BLaER1 treated with 17β-estradiol and CSF1 and Interleukin-3, amounts not matched to agents 10 nM and 100 nM (cell line): ENCODE data around the gene COPS2.

Experiments used
- H3K27ac ChIP-seq, 11 experiments: shearing (Covaris generic); formaldehyde crosslinking; 2 replicates each; pipeline ENCODE4 v1.8.1; 2022
- H3K27me3 ChIP-seq, 11 experiments: shearing (Covaris generic); formaldehyde crosslinking; 2 replicates each; pipeline ENCODE4 v1.8.1; 2022
- H3K36me3 ChIP-seq, 11 experiments: shearing (Covaris generic); formaldehyde crosslinking; 2 replicates each; pipeline ENCODE4 v1.8.1; 2022
- H3K4me1 ChIP-seq, 10 experiments: shearing (Covaris generic); formaldehyde crosslinking; 2 replicates each; pipeline ENCODE4 v1.8.1; 2022
- H3K4me2 ChIP-seq, 11 experiments: shearing (Covaris generic); formaldehyde crosslinking; 2 replicates each; pipeline ENCODE4 v1.8.1; 2022
- H3K4me3 ChIP-seq, 10 experiments: shearing (Covaris generic); formaldehyde crosslinking; 2 replicates each; pipeline ENCODE4 v1.8.1; 2022
- H3K9ac ChIP-seq, 11 experiments: shearing (Covaris generic); formaldehyde crosslinking; 2 replicates each; pipeline ENCODE4 v1.8.1; 2022
- H3K9me3 ChIP-seq, 11 experiments: shearing (Covaris generic); formaldehyde crosslinking; replicated peaks in 1 of 11; 2 replicates each; pipeline ENCODE4 v1.8.1; 2022
- H4K20me1 ChIP-seq, 11 experiments: shearing (Covaris generic); formaldehyde crosslinking; 2 replicates each; pipeline ENCODE4 v1.8.1; 2022
- Cebpa-rat ChIP-seq, 11 experiments: shearing (Covaris generic); IDR thresholded peaks; 2 replicates each; pipeline ENCODE4 v1.8.1; 2022

The COPS2 gene

GRCh38 chr15:49152552-49153312, 2.7 kb downstream of the COPS2 start:
- no peak for TF ChIP-seq Cebpa-rat (IDR thresholded peaks at IDR 0.05)
- Histone ChIP-seq H3K36me3 (peaks cover 0 to 42% (median 24%) of the 10 kb centered on the region in 11 experiments; a peak in 15 of 22 replicates), H3K27me3 (no peaks in the 10 kb centered on the region), H3K4me3 (no peak overlapping the region; a peak in 1 of 20 replicates), H3K9ac (no peak overlapping the region), H3K4me1 (peaks cover 13 to 71% (median 41%) of the 10 kb centered on the region in 10 experiments), H3K27ac (no peak overlapping the region), H4K20me1 (peaks cover 53 to 76% (median 68%) of the 10 kb centered on the region in 11 experiments; a peak in 21 of 22 replicates), H3K9me3 (no peaks in the 10 kb centered on the region), H3K4me2 (peak overlapping the region; percentile 29 to 86 (median 81); a peak in 13 of 22 replicates)

- no peak overlapping the region for H3K4me2 ChIP-seq
- peaks cover 62 to 85% (median 77%) of the 10 kb centered on the region in 11 experiments; a peak in 21 of 22 replicates for H4K20me1 ChIP-seq
- H3K27ac ChIP-seq, result no peak overlapping the region
- no peak for TF ChIP-seq Cebpa-rat (IDR thresholded peaks at IDR 0.05)
- H3K4me1 ChIP-seq, result peaks cover 19 to 71% (median 41%) of the 10 kb centered on the region in 10 experiments
- H3K36me3 ChIP-seq, result peaks cover 0 to 42% (median 24%) of the 10 kb centered on the region in 11 experiments; a peak in 15 of 22 replicates
- no peaks in the 10 kb centered on the region for H3K27me3 ChIP-seq
- H3K4me3 ChIP-seq, result no peak overlapping the region
- H3K9me3 ChIP-seq, result no peaks in the 10 kb centered on the region
- H3K9ac ChIP-seq, result no peak overlapping the region
Measured at GRCh38 chr15:49151831-49152230, 3.6 kb downstream of the COPS2 start.

- Histone ChIP-seq H3K27me3 (no peaks in the 10 kb centered on the region), H3K9me3 (no peaks in the 10 kb centered on the region), H3K27ac (peak overlapping the region in 1 of 11 experiments; percentile 28; a peak in 1 of 22 replicates), H3K9ac (no peak overlapping the region), H3K4me3 (no peak overlapping the region), H4K20me1 (peaks cover 82 to 100% (median 95%) of the 10 kb centered on the region in 11 experiments; a peak in 21 of 22 replicates), H3K36me3 (peaks cover 14 to 57% (median 37%) of the 10 kb centered on the region in 11 experiments; a peak in 21 of 22 replicates), H3K4me2 (peak overlapping the region in 8 of 11 experiments; percentile 7 to 39 (median 30); a peak in 7 of 22 replicates), H3K4me1 (peaks cover 17 to 69% (median 34%) of the 10 kb centered on the region in 10 experiments)
- no peak for TF ChIP-seq Cebpa-rat (IDR thresholded peaks at IDR 0.05)
Measured at GRCh38 chr15:49148727-49149126, 6.7 kb downstream of the COPS2 start.

- TF ChIP-seq Cebpa-rat (IDR thresholded peaks at IDR 0.05), result no peak
- Histone ChIP-seq H4K20me1 (peaks cover 78 to 100% (median 95%) of the 10 kb centered on the region in 11 experiments; a peak in 21 of 22 replicates), H3K27me3 (no peaks in the 10 kb centered on the region), H3K4me1 (peaks cover 12 to 65% (median 29%) of the 10 kb centered on the region in 10 experiments), H3K9ac (no peak overlapping the region), H3K4me2 (peak overlapping the region in 8 of 11 experiments; percentile 7 to 39 (median 30); a peak in 8 of 22 replicates), H3K4me3 (no peak overlapping the region), H3K9me3 (no peaks in the 10 kb centered on the region), H3K36me3 (peaks cover 18 to 57% (median 41%) of the 10 kb centered on the region in 11 experiments), H3K27ac (peak overlapping the region in 1 of 11 experiments; percentile 28; a peak in 1 of 22 replicates)
Measured at GRCh38 chr15:49148298-49148697, 7.1 kb downstream of the COPS2 start.

GRCh38 chr15:49145651-49146609, 9.5 kb downstream of the COPS2 start:
- Histone ChIP-seq H4K20me1 (peaks cover 69 to 100% (median 91%) of the 10 kb centered on the region in 11 experiments; a peak in 21 of 22 replicates), H3K36me3 (peaks cover 42 to 64% (median 58%) of the 10 kb centered on the region in 11 experiments), H3K27me3 (no peaks in the 10 kb centered on the region), H3K4me3 (no peak overlapping the region), H3K4me1 (peaks cover 10 to 47% (median 24%) of the 10 kb centered on the region in 10 experiments), H3K4me2 (0 out of 22 replicates have a peak overlapping the region, but pooled peaks of 1 of the 11 experiments have one; percentile 39), H3K9me3 (no peaks in the 10 kb centered on the region), H3K9ac (no peak overlapping the region), H3K27ac (no peak overlapping the region)
- TF ChIP-seq Cebpa-rat (IDR thresholded peaks at IDR 0.05), result no peak

- H3K9ac ChIP-seq, result no peak overlapping the region
- H3K4me1 ChIP-seq, result peaks cover 15 to 24% (median 19%) of the 10 kb centered on the region in 10 experiments
- H3K27me3 ChIP-seq, result no peaks in the 10 kb centered on the region
- H3K36me3 ChIP-seq, result peaks cover 90 to 100% (median 100%) of the 10 kb centered on the region in 11 experiments
- peaks cover 12 to 65% (median 32%) of the 10 kb centered on the region in 11 experiments; a peak in 20 of 22 replicates for H4K20me1 ChIP-seq
- H3K4me2 ChIP-seq, result no peak overlapping the region
- TF ChIP-seq Cebpa-rat (IDR thresholded peaks at IDR 0.05), result no peak
- H3K9me3 ChIP-seq, result no peaks in the 10 kb centered on the region
- H3K4me3 ChIP-seq, result no peak overlapping the region
- no peak overlapping the region for H3K27ac ChIP-seq
Measured at GRCh38 chr15:49137861-49138260, 17.5 kb downstream of the COPS2 start.

- H3K9ac ChIP-seq, result no peak overlapping the region
- H3K36me3 ChIP-seq, result peaks cover 90 to 100% (median 100%) of the 10 kb centered on the region in 11 experiments
- H3K4me2 ChIP-seq, result peak overlapping the region in 9 of 11 experiments; percentile 2 to 70 (median 47); a peak in 13 of 22 replicates
Measured at GRCh38 chr15:49135911-49136310, 19.5 kb downstream of the COPS2 start.

GRCh38 chr15:49135342-49135857, 20.0 kb downstream of the COPS2 start:
- Histone ChIP-seq H3K36me3 (peaks cover 90 to 100% (median 99%) of the 10 kb centered on the region in 11 experiments), H3K9me3 (no peaks in the 10 kb centered on the region), H3K27ac (peak overlapping the region in 3 of 11 experiments; percentile 5 to 40 (median 7); a peak in 3 of 22 replicates), H3K4me3 (no peak overlapping the region), H3K27me3 (no peaks in the 10 kb centered on the region), H3K4me2 (peak overlapping the region; percentile 2 to 70 (median 47); a peak in 19 of 22 replicates), H3K9ac (peak overlapping the region in 3 of 11 experiments; percentile 15 to 28 (median 23); a peak in 1 of 22 replicates), H3K4me1 (peaks cover 15 to 24% (median 19%) of the 10 kb centered on the region in 10 experiments), H4K20me1 (peaks cover 0 to 41% (median 19%) of the 10 kb centered on the region in 11 experiments; a peak in 14 of 22 replicates)
- no peak for TF ChIP-seq Cebpa-rat (IDR thresholded peaks at IDR 0.05)

More at GRCh38 chr15:49135911-49136310, 19.5 kb downstream of the COPS2 start:
- H4K20me1 ChIP-seq, result peaks cover under 1 to 46% (median 20%) of the 10 kb centered on the region in 11 experiments; a peak in 16 of 22 replicates
- no peak overlapping the region for H3K4me3 ChIP-seq
- no peaks in the 10 kb centered on the region for H3K27me3 ChIP-seq
- H3K27ac ChIP-seq, result no peak overlapping the region
- H3K9me3 ChIP-seq, result no peaks in the 10 kb centered on the region
- TF ChIP-seq Cebpa-rat (IDR thresholded peaks at IDR 0.05), result no peak
- H3K4me1 ChIP-seq, result peaks cover 15 to 24% (median 19%) of the 10 kb centered on the region in 10 experiments
